ENCODE measurements around the gene SLCO2B1. TPM values are rescaled to one million over a fixed set of nuclear protein-coding genes. Genes with fewer than 3 reads are reported as not detected.

The SLCO2B1 gene
- total and polyA plus RNA-seq, 2 of the 8 experiments (the other 6 are each of a cell fraction or from before 2014, with no cell fraction given) = 0.03 TPM; not detected in 1

GRCh38 chr11:75141166-75141565 lies 9.7 kb upstream of the SLCO2B1 start:
- no peak for TF ChIP-seq CHD1 (IDR thresholded peaks at IDR 0.05; ENCODE audit: low read depth, low read length)
- TF ChIP-seq GTF2F1 (IDR thresholded peaks at IDR 0.05; ENCODE audit: borderline replicate concordance, low read depth, low read length) = no peak
- TF ChIP-seq CBX5 (IDR thresholded peaks at IDR 0.05; ENCODE audit: low read depth, low read length) = no peak
- no peak for TF ChIP-seq TBP (IDR thresholded peaks at IDR 0.05; ENCODE audit: low read depth, low read length)
- TF ChIP-seq, protein P1, sequence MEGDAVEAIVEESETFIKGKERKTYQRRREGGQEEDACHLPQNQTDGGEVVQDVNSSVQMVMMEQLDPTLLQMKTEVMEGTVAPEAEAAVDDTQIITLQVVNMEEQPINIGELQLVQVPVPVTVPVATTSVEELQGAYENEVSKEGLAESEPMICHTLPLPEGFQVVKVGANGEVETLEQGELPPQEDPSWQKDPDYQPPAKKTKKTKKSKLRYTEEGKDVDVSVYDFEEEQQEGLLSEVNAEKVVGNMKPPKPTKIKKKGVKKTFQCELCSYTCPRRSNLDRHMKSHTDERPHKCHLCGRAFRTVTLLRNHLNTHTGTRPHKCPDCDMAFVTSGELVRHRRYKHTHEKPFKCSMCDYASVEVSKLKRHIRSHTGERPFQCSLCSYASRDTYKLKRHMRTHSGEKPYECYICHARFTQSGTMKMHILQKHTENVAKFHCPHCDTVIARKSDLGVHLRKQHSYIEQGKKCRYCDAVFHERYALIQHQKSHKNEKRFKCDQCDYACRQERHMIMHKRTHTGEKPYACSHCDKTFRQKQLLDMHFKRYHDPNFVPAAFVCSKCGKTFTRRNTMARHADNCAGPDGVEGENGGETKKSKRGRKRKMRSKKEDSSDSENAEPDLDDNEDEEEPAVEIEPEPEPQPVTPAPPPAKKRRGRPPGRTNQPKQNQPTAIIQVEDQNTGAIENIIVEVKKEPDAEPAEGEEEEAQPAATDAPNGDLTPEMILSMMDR (IDR thresholded peaks at IDR 0.05; ENCODE audit: control extremely low read depth in 1 of 3, insufficient read depth in 1 of 3, low read depth in 1 of 3, low read length in 3 of 3) = no peak
- TF ChIP-seq POU5F1 (IDR thresholded peaks at IDR 0.05; ENCODE audit: low read depth, low read length) = no peak
- TF ChIP-seq ZNF274 (IDR thresholded peaks at IDR 0.05; ENCODE audit: borderline replicate concordance, extremely low read depth, low read length) = no peak
- no peak for TF ChIP-seq POLR2A (IDR thresholded peaks at IDR 0.05; ENCODE audit: control extremely low read depth in 1 of 2, low read depth in 2 of 2, low read length in 2 of 2)
- no peak overlapping the region for H4K91ac ChIP-seq (replicated peaks; ENCODE audit: insufficient read length, low read length)

More at GRCh38 chr11:75141166-75141565, 9.7 kb upstream of the SLCO2B1 start:
- no peak overlapping the region for H3K56ac ChIP-seq (replicated peaks; ENCODE audit: insufficient read length, low read depth, low read length)
- no peak overlapping the region for H2BK120ac ChIP-seq (replicated peaks; ENCODE audit: low read depth, low read length)
- H3K14ac ChIP-seq (ENCODE audit: insufficient read length) = no peak overlapping the region
- no peak overlapping the region for H4K8ac ChIP-seq (ENCODE audit: extremely low read depth, insufficient read depth, low read length)
- no peak overlapping the region for H3K9ac ChIP-seq (replicated peaks in 1 of 4; ENCODE audit: extremely low read depth in 1 of 4, low read depth in 3 of 4, low read length in 3 of 4)
- no peaks in the 10 kb centered on the region for H3K79me1 ChIP-seq (ENCODE audit: low read depth, low read length)
- H2AFZ ChIP-seq (ENCODE audit: low read length) = no peak overlapping the region
- no peaks in the 10 kb centered on the region for H3K27me3 ChIP-seq (replicated peaks in 1 of 4; ENCODE audit: control insufficient read depth in 3 of 4, extremely low read depth in 1 of 4, insufficient read depth in 3 of 4, low read length in 3 of 4)
- H3K18ac ChIP-seq (ENCODE audit: extremely low read depth, low read length) = no peak overlapping the region
- peaks cover 0 to 2% of the 10 kb centered on the region in 2 experiments; a peak in 1 of 4 replicates for H3K9me3 ChIP-seq (ENCODE audit: insufficient read depth in 2 of 2, low read depth in 1 of 2, low read length in 1 of 2)
- 69% methylated on average over 6 of the region's 6 CpGs; no CpG with 5 or more reads in 1 of the 2 experiments for WGBS, 2 experiments (ENCODE audit: extremely low coverage in 1 of 2, insufficient coverage in 1 of 2, insufficient read length in 1 of 2, insufficient replicate concordance in 2 of 2, low coverage in 1 of 2, low lambda C conversion rate in 2 of 2, missing lambda C conversion rate in 1 of 2)
- FAIRE-seq = no peak
- H3K36me3 ChIP-seq (ENCODE audit: control insufficient read depth in 2 of 4, insufficient read depth in 4 of 4, low read length in 3 of 4) = no peaks in the 10 kb centered on the region
- no peak overlapping the region for H3K27ac ChIP-seq (ENCODE audit: low read depth, low read length)
- H3K4me3 ChIP-seq (ENCODE audit: extremely low read depth in 1 of 4, insufficient read depth in 2 of 4, low read depth in 3 of 4, low read length in 4 of 4) = no peak overlapping the region
- no peaks in the 10 kb centered on the region for H3K4me1 ChIP-seq (replicated peaks in 1 of 4; ENCODE audit: control insufficient read depth in 3 of 4, insufficient read depth in 4 of 4, low read length in 3 of 4)
- no peaks in the 10 kb centered on the region for H3K79me2 ChIP-seq (ENCODE audit: control insufficient read depth in 1 of 2, insufficient read depth in 2 of 2, low read length in 2 of 2)
- peak overlapping the region; percentile 87; the same call in 1 of the 2 replicates for H2AK5ac ChIP-seq (ENCODE audit: low read depth, low read length)
- no peak overlapping the region for H3K23ac ChIP-seq (ENCODE audit: insufficient read length)
- CTCF ChIA-PET (ENCODE audit: partially characterized antibody) = interaction anchor here (0.9 to 29.8 kb wide), 45 partner anchors 11 to 282 kb away, joined by 3 to 952 read pairs (median 6); partner anchors contain the start of genes SLCO2B1 and TPBGL
- H3K4me2 ChIP-seq (ENCODE audit: insufficient read depth in 1 of 2, low read depth in 2 of 2, low read length in 2 of 2) = no peak overlapping the region
- no peak overlapping the region for H3K4ac ChIP-seq (replicated peaks; ENCODE audit: insufficient read length, low read depth, low read length)
- peak overlapping the region; percentile 75; the same call in 1 of the 2 replicates for H2BK12ac ChIP-seq (ENCODE audit: low read depth, low read length)
- H4K20me1 ChIP-seq (replicated peaks in 1 of 2; ENCODE audit: control insufficient read depth in 1 of 2, insufficient read depth in 2 of 2, low read length in 2 of 2) = peaks cover 0 to 2% of the 10 kb centered on the region in 2 experiments
- POLR2A ChIA-PET (ENCODE audit: partially characterized antibody) = interaction anchor here (1.1 to 1.5 kb wide), 3 partner anchors 64 to 118 kb away, joined by 3 to 4 read pairs (median 3); no protein-coding TSS in a partner anchor
- H2BK20ac ChIP-seq (ENCODE audit: low read length) = 0 out of 2 replicates have a peak overlapping the region, but pooled peaks have one; percentile 61
- no peaks in the 10 kb centered on the region for H3K23me2 ChIP-seq (ENCODE audit: low read depth, low read length)
- H4K5ac ChIP-seq (ENCODE audit: insufficient read length, low read depth, low read length) = no peak overlapping the region
- H2BK5ac ChIP-seq (ENCODE audit: low read depth, low read length) = no peak overlapping the region
- DNase-seq (ENCODE audit: low read depth in 1 of 2, low spot score in 2 of 2) = no peak
- 0 out of 2 replicates have a peak overlapping the region, but pooled peaks have one; percentile 61 for H2BK15ac ChIP-seq (ENCODE audit: low read length)

All from H1 (cell line).